GM23338 (cell line): ENCODE results near the gene RHOG. TPM values are rescaled to one million over a fixed set of nuclear protein-coding genes. Genes with fewer than 3 reads are reported as not detected.

Experiments used
- ATAC-seq: fragments of 200-7000 bp; cut with Tn5 transposase; 3 replicates; pipeline ENCODE4 v1.9.1; 2020
- DNase-seq: peaks from one replicate; pipeline ENCODE4 v3.0.0-alpha.2; 2015; ENCODE audit warnings: low spot score
- H2AFZ ChIP-seq: fragments of 200-600 bp; sonication (generic); 2 replicates; pipeline ENCODE4 v1.8.0; 2016; ENCODE audit warnings: antibody characterized with exemption, mild to moderate bottlenecking, moderate library complexity
- H3F3A ChIP-seq: fragments of 200-600 bp; sonication (generic); replicated peaks from 2 replicates; pipeline ENCODE4 v1.8.0; 2017; ENCODE audit warnings: antibody characterized with exemption, mixed run types, low read depth
- H3K27ac ChIP-seq: fragments of 200-600 bp; sonication (generic); 2 replicates; pipeline ENCODE4 v1.6.1; 2016; ENCODE audit warnings: low read depth
- H3K27me3 ChIP-seq: fragments of 200-600 bp; sonication (generic); 2 replicates; pipeline ENCODE4 v1.8.0; 2016; ENCODE audit warnings: mild to moderate bottlenecking, mixed run types, moderate library complexity; ENCODE audit not compliant: insufficient read depth
- H3K36me3 ChIP-seq: fragments of 200-600 bp; sonication (generic); 2 replicates; pipeline ENCODE4 v1.8.0; 2016; ENCODE audit warnings: mild to moderate bottlenecking; ENCODE audit not compliant: insufficient read depth
- H3K4me1 ChIP-seq: fragments of 200-600 bp; sonication (generic); 2 replicates; pipeline ENCODE4 v1.8.0; 2016; ENCODE audit warnings: mild to moderate bottlenecking, moderate library complexity; ENCODE audit not compliant: insufficient read depth
- H3K4me2 ChIP-seq: fragments of 200-600 bp; sonication (generic); 2 replicates; pipeline ENCODE4 v1.7.1; 2017; ENCODE audit warnings: mixed run types
- H3K4me3 ChIP-seq: fragments of 200-600 bp; sonication (generic); 2 replicates; pipeline ENCODE4 v1.6.1; 2016; ENCODE audit warnings: mixed run types
- H3K79me2 ChIP-seq: fragments of 200-600 bp; sonication (generic); replicated peaks from 2 replicates; pipeline ENCODE4 v1.8.0; 2017; ENCODE audit warnings: mild to moderate bottlenecking; ENCODE audit not compliant: insufficient read depth
- H3K9me2 ChIP-seq: fragments of 200-600 bp; sonication (generic); 2 replicates; pipeline ENCODE4 v1.8.0; 2017; ENCODE audit not compliant: insufficient read depth
- H4K20me1 ChIP-seq: fragments of 200-600 bp; sonication (generic); replicated peaks from 2 replicates; pipeline ENCODE4 v1.8.0; 2017; ENCODE audit warnings: mild to moderate bottlenecking; ENCODE audit not compliant: insufficient read depth
- H3K27ac Mint-ChIP-seq: 2 replicates; pipeline ENCODE4 v1.8.0; 2020; ENCODE audit warnings: inconsistent platforms, mild to moderate bottlenecking, moderate library complexity, mixed read lengths
- H3K27me3 Mint-ChIP-seq: 3 replicates; pipeline ENCODE4 v1.8.0; 2022; ENCODE audit warnings: low read depth, mild to moderate bottlenecking, moderate library complexity, mixed read lengths, inconsistent platforms; ENCODE audit not compliant: insufficient read depth, poor library complexity
- H3K36me3 Mint-ChIP-seq: 3 replicates; pipeline ENCODE4 v1.8.0; 2021; ENCODE audit warnings: low read depth, mild to moderate bottlenecking, inconsistent platforms, moderate library complexity, mixed read lengths
- H3K4me1 Mint-ChIP-seq: 3 replicates; pipeline ENCODE4 v1.8.0; 2020; ENCODE audit warnings: mild to moderate bottlenecking, inconsistent platforms, mixed read lengths
- H3K4me3 Mint-ChIP-seq: 3 replicates; pipeline ENCODE4 v1.8.0; 2021; ENCODE audit warnings: moderate library complexity, mild to moderate bottlenecking, inconsistent platforms, mixed read lengths
- H3K9me3 Mint-ChIP-seq: 3 replicates; pipeline ENCODE4 v1.8.0; 2020; ENCODE audit warnings: moderate library complexity, mild to moderate bottlenecking, inconsistent platforms, mixed read lengths
- CREB1 ChIP-seq: fragments of 250-450 bp; sonication (Bioruptor Pico); IDR thresholded peaks from 2 replicates; pipeline ENCODE4 v1.5.0; 2020; ENCODE audit warnings: low read depth, mild to moderate bottlenecking, moderate library complexity
- EZH2 ChIP-seq: fragments of 200-600 bp; sonication (generic); IDR thresholded peaks from one replicate; pipeline ENCODE4 v1.8.0; 2017; ENCODE audit warnings: antibody characterized with exemption, mild to moderate bottlenecking, low read depth; ENCODE audit not compliant: unreplicated experiment
- EZH2phosphoT487 ChIP-seq: fragments of 200-600 bp; sonication (generic); IDR thresholded peaks from one replicate; pipeline ENCODE4 v1.8.1; 2018; ENCODE audit warnings: antibody characterized with exemption; ENCODE audit not compliant: unreplicated experiment
- JUNB ChIP-seq: IDR thresholded peaks from one replicate; pipeline ENCODE4 v1.6.1; 2016; ENCODE audit warnings: antibody characterized with exemption; ENCODE audit not compliant: unreplicated experiment
- NANOG ChIP-seq: IDR thresholded peaks from 2 replicates; pipeline ENCODE4 v1.6.1; 2016; ENCODE audit warnings: antibody characterized with exemption, borderline replicate concordance
- POLR2AphosphoS5 ChIP-seq: IDR thresholded peaks from 2 replicates; pipeline ENCODE4 v1.6.1; 2016; ENCODE audit warnings: antibody characterized with exemption, low read depth
- REST ChIP-seq: IDR thresholded peaks from one replicate; pipeline ENCODE4 v1.6.1; 2018; ENCODE audit warnings: antibody characterized with exemption; ENCODE audit not compliant: unreplicated experiment
- STAT1 ChIP-seq: IDR thresholded peaks from one replicate; pipeline ENCODE4 v1.6.1; 2016; ENCODE audit warnings: antibody characterized with exemption; ENCODE audit not compliant: unreplicated experiment
- ZNF114 ChIP-seq: fragments of 250-450 bp; sonication (Bioruptor Pico); IDR thresholded peaks from 2 replicates; pipeline ENCODE4 v1.5.0; 2020; ENCODE audit warnings: mild to moderate bottlenecking, moderate library complexity
- ZNF331 ChIP-seq: fragments of 250-450 bp; sonication (Bioruptor Pico); IDR thresholded peaks from 2 replicates; pipeline ENCODE4 v1.5.0; 2020; ENCODE audit warnings: low read depth, mild to moderate bottlenecking, moderate library complexity
- polyA plus RNA-seq: library from polyadenylated mRNA; unstranded; fragments of >200 nt; fragmentation: Nextera tagmentation; extraction: Ambion mirVana; gene quantifications from 2 replicates; pipeline ENCODE4 v1.2.1, GENCODE V29; 2016
- total RNA-seq: library from RNA; depleted of rRNA; stranded (reverse); fragments of >200 nt; shearing (Covaris generic); gene quantifications from 2 replicates; pipeline ENCODE4 v1.2.3, GENCODE V29; 2014
- TF ChIP-seq, protein P1 (sequence below): fragments of 250-450 bp; sonication (Bioruptor Pico); IDR thresholded peaks from 2 replicates; pipeline ENCODE4 v1.5.0; 2020; ENCODE audit warnings: mild to moderate bottlenecking, moderate library complexity
- TF ChIP-seq, protein P2 (sequence below): IDR thresholded peaks from 2 replicates; pipeline ENCODE4 v1.6.1; 2016; ENCODE audit warnings: antibody characterized with exemption
- TF ChIP-seq, protein P3 (sequence below), 2 experiments: fragments of 200-600 bp in 1 of 2; sonication (generic) in 1 of 2; conservative IDR thresholded peaks; 2 replicates each; pipeline versions ENCODE4 v1.5.1 to v1.6.1; 2016 to 2017; ENCODE audit warnings: antibody characterized with exemption in 2 of 2, low read depth in 2 of 2, mild to moderate bottlenecking in 2 of 2, moderate library complexity in 1 of 2

The RHOG gene
- total and polyA plus RNA-seq, 2 experiments from 2014 or later, result 26.3 to 38.6 TPM

DNA sequence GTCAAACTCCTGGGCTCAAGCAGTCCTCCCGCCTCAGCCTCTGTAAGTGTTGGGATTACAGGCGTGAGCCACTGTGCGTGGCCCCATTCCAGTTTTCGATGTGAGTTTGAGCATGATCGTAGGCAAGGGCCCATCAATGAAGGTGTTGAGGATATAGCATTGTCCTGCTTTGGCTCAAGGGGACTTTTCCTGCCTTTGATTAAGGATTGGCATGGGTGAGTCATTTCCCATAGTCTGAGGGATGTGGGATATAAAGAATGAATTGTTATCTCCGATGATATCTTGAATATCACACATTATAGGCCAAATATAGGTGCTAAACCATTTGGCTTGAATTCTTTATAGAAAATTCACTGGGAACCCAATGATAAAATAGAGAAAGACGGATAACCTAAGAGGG lies 45.1 kb upstream of the RHOG start:
- Histone ChIP-seq H3K27me3 (no peaks in the 10 kb centered on the region), H3K4me1 (no peaks in the 10 kb centered on the region), H2AFZ (no peak overlapping the region), H3K4me2 (no peak overlapping the region), H4K20me1 (0 out of 2 replicates have a peak, but pooled peaks cover 3% of the 10 kb centered on the region), H3K27ac (no peak overlapping the region), H3F3A (no peaks in the 10 kb centered on the region), H3K36me3 (no peaks in the 10 kb centered on the region), H3K9me2 (no peaks in the 10 kb centered on the region), H3K4me3 (no peak overlapping the region), H3K79me2 (no peaks in the 10 kb centered on the region)
- Mint-ChIP-seq H3K36me3 (no peaks in the 10 kb centered on the region), H3K27me3 (no peaks in the 10 kb centered on the region), H3K4me3 (no peak overlapping the region), H3K27ac (no peak overlapping the region), H3K9me3 (no peaks in the 10 kb centered on the region), H3K4me1 (no peaks in the 10 kb centered on the region)
- no peak for DNase-seq
- no peak for TF ChIP-seq EZH2
- no peak for TF ChIP-seq NANOG
- no peak for TF ChIP-seq CREB1 (CRISPR knock-in tag)
- TF ChIP-seq JUNB, result no peak
- no peak for TF ChIP-seq ZNF114 (CRISPR knock-in tag)
- no peak for TF ChIP-seq POLR2AphosphoS5
- TF ChIP-seq STAT1, result no peak
- TF ChIP-seq, protein P1, sequence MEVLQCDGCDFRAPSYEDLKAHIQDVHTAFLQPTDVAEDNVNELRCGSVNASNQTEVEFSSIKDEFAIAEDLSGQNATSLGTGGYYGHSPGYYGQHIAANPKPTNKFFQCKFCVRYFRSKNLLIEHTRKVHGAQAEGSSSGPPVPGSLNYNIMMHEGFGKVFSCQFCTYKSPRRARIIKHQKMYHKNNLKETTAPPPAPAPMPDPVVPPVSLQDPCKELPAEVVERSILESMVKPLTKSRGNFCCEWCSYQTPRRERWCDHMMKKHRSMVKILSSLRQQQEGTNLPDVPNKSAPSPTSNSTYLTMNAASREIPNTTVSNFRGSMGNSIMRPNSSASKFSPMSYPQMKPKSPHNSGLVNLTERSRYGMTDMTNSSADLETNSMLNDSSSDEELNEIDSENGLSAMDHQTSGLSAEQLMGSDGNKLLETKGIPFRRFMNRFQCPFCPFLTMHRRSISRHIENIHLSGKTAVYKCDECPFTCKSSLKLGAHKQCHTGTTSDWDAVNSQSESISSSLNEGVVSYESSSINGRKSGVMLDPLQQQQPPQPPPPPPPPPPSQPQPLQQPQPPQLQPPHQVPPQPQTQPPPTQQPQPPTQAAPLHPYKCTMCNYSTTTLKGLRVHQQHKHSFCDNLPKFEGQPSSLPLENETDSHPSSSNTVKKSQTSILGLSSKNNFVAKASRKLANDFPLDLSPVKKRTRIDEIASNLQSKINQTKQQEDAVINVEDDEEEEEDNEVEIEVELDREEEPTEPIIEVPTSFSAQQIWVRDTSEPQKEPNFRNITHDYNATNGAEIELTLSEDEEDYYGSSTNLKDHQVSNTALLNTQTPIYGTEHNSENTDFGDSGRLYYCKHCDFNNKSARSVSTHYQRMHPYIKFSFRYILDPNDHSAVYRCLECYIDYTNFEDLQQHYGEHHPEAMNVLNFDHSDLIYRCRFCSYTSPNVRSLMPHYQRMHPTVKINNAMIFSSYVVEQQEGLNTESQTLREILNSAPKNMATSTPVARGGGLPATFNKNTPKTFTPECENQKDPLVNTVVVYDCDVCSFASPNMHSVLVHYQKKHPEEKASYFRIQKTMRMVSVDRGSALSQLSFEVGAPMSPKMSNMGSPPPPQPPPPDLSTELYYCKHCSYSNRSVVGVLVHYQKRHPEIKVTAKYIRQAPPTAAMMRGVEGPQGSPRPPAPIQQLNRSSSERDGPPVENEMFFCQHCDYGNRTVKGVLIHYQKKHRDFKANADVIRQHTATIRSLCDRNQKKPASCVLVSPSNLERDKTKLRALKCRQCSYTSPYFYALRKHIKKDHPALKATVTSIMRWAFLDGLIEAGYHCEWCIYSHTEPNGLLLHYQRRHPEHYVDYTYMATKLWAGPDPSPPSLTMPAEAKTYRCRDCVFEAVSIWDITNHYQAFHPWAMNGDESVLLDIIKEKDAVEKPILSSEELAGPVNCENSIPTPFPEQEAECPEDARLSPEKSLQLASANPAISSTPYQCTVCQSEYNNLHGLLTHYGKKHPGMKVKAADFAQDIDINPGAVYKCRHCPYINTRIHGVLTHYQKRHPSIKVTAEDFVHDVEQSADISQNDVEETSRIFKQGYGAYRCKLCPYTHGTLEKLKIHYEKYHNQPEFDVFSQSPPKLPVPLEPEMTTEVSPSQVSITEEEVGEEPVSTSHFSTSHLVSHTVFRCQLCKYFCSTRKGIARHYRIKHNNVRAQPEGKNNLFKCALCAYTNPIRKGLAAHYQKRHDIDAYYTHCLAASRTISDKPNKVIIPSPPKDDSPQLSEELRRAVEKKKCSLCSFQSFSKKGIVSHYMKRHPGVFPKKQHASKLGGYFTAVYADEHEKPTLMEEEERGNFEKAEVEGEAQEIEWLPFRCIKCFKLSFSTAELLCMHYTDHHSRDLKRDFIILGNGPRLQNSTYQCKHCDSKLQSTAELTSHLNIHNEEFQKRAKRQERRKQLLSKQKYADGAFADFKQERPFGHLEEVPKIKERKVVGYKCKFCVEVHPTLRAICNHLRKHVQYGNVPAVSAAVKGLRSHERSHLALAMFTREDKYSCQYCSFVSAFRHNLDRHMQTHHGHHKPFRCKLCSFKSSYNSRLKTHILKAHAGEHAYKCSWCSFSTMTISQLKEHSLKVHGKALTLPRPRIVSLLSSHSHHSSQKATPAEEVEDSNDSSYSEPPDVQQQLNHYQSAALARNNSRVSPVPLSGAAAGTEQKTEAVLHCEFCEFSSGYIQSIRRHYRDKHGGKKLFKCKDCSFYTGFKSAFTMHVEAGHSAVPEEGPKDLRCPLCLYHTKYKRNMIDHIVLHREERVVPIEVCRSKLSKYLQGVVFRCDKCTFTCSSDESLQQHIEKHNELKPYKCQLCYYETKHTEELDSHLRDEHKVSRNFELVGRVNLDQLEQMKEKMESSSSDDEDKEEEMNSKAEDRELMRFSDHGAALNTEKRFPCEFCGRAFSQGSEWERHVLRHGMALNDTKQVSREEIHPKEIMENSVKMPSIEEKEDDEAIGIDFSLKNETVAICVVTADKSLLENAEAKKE (CRISPR knock-in tag), result no peak
- TF ChIP-seq, protein P2, sequence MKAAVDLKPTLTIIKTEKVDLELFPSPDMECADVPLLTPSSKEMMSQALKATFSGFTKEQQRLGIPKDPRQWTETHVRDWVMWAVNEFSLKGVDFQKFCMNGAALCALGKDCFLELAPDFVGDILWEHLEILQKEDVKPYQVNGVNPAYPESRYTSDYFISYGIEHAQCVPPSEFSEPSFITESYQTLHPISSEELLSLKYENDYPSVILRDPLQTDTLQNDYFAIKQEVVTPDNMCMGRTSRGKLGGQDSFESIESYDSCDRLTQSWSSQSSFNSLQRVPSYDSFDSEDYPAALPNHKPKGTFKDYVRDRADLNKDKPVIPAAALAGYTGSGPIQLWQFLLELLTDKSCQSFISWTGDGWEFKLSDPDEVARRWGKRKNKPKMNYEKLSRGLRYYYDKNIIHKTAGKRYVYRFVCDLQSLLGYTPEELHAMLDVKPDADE, result no peak
- no peak for TF ChIP-seq REST
- TF ChIP-seq, protein P3, sequence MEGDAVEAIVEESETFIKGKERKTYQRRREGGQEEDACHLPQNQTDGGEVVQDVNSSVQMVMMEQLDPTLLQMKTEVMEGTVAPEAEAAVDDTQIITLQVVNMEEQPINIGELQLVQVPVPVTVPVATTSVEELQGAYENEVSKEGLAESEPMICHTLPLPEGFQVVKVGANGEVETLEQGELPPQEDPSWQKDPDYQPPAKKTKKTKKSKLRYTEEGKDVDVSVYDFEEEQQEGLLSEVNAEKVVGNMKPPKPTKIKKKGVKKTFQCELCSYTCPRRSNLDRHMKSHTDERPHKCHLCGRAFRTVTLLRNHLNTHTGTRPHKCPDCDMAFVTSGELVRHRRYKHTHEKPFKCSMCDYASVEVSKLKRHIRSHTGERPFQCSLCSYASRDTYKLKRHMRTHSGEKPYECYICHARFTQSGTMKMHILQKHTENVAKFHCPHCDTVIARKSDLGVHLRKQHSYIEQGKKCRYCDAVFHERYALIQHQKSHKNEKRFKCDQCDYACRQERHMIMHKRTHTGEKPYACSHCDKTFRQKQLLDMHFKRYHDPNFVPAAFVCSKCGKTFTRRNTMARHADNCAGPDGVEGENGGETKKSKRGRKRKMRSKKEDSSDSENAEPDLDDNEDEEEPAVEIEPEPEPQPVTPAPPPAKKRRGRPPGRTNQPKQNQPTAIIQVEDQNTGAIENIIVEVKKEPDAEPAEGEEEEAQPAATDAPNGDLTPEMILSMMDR (conservative IDR thresholded peaks at IDR 0.05; ENCODE audit: low read depth in 2 of 2), result no peak
- no peak for TF ChIP-seq ZNF331 (CRISPR knock-in tag)
- no peak for TF ChIP-seq EZH2phosphoT487
- no peak for ATAC-seq
